SIG-M5 (cell line): ENCODE measurements around the gene GABRA1.

ENCODE experiments used
- DNase-seq: peaks from one replicate; lab custom pipeline; 2025; lab: John Stamatoyannopoulos, UW

Gene GABRA1

GRCh38 chr5:161847941-161848391 lies at the start of gene GABRA1:
Gene GABRA1, plus strand, starts transcription at chr5:161848120. Its CDS starts 2,691 bp downstream, at chr5:161850811.
- no peak for DNase-seq

GRCh38 chr5:161799316-161799715 lies 48.6 kb upstream of the GABRA1 start:
- no peak for DNase-seq

GRCh38 chr5:161804263-161804662 lies 43.7 kb upstream of the GABRA1 start:
- DNase-seq, result no peak

- DNase-seq, result no peak
Observed at GRCh38 chr5:161846746-161847145, 1.2 kb upstream of the GABRA1 start.

DNA sequence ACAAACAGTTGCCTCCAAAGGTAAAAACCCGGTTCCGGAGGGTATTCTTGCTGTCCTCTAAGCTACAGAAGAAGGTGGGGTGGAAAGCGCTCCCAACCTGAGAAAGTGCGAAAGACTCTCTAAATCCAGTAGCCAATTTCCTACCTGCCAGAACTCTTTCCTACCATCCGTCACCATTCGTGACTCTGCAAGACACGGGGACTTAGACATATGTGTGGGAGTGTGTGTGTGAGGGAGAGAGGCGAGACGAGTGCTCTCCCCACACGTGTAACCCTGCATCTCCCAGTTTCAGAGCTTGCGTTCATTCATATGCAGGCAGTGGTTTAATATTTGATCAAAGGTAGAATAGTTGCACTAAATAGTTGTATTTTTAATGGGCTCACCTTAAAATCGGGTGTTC lies 473 bp upstream of the GABRA1 start:
- no peak for DNase-seq

- DNase-seq, result no peak
Observed at GRCh38 chr5:161850491-161850890, 2.6 kb downstream of the GABRA1 start.

DNA sequence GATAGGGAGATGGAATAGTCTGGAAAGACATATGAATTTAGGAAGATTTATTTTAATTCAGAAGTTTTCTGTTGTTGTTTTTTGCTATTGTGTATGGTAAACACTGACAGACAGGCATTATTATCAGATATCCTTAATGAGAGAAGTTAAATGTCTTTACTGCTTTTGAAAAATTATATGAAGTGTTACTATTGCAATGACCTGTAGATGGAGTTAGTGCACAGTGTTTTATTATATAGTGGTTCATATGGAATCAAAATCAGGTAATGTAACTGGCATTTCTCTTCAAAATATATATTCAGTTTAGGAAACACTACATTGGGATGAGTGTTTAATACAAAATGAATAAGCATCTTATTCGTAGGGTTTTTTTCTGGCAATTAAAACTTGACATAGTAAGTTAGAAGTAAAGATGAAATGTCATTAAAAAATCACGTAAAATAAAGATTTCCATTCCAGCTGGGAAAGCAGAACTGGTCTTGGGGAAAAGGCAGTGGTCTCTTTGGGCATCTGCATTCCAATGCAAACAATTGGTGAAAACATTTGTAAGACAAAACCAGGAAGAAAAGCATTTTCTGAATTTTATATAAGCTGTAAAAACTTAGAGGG lies 3.9 kb downstream of the GABRA1 start:
- DNase-seq, result no peak

- DNase-seq, result no peak
Observed at GRCh38 chr5:161857358-161857757, 9.4 kb downstream of the GABRA1 start.

GRCh38 chr5:161863259-161863658 lies 15.3 kb downstream of the GABRA1 start:
- DNase-seq, result no peak

- DNase-seq, result no peak
Observed at GRCh38 chr5:161863811-161864210, 15.9 kb downstream of the GABRA1 start.

DNA sequence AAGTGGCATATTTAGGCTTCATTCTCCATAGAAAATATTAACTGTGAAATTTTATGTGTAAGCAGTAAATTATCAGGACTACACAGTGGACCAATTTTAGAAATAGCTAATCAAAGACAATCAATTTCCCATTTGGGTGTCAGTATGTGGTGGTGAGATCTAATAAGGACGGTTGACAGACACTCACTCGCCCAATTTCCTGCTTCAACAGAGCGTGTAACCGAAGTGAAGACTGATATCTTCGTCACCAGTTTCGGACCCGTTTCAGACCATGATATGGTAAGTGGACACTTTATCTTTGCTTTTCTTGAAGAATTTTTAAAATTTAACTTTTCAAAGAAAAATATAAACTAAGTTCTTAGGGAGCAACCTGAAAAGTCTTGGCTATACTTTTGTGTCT lies 17.6 kb downstream of the GABRA1 start:
- DNase-seq, result no peak

DNA sequence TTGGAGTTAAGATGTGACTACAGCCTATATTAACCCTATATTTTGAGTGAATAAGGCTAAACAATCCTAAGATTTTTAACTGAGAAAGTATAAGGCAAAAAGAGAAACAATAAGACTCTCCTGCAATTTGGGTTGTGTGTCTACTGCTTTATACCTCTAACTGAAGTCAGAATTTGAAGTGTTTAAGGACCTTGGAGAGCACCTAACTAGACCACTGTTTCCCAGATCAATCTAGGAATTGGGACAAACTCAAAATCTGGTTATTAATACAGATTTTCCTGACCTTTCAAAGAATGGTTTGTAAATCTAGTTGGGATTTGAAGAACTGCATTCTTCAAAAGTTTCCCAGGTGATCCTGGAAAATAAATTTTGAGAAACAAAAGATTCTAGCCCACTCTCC lies 42.1 kb downstream of the GABRA1 start:
- no peak for DNase-seq

DNA sequence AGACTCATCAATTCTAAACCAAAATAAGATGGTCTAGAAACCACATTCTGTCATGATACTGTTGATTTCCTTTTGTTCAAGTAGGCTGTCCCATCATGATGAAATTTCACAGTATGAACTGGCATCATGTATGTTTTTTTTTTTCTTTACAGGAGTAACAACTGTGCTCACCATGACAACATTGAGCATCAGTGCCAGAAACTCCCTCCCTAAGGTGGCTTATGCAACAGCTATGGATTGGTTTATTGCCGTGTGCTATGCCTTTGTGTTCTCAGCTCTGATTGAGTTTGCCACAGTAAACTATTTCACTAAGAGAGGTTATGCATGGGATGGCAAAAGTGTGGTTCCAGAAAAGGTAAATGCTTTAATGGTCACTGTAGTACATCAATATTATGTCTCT lies 47.6 kb downstream of the GABRA1 start:
- no peak for DNase-seq

DNA sequence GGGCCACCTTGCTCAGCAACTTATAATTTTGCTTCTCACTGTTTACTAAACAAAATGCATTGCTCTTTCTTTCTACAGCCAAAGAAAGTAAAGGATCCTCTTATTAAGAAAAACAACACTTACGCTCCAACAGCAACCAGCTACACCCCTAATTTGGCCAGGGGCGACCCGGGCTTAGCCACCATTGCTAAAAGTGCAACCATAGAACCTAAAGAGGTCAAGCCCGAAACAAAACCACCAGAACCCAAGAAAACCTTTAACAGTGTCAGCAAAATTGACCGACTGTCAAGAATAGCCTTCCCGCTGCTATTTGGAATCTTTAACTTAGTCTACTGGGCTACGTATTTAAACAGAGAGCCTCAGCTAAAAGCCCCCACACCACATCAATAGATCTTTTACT lies 49.1 kb downstream of the GABRA1 start:
- no peak for DNase-seq

DNA sequence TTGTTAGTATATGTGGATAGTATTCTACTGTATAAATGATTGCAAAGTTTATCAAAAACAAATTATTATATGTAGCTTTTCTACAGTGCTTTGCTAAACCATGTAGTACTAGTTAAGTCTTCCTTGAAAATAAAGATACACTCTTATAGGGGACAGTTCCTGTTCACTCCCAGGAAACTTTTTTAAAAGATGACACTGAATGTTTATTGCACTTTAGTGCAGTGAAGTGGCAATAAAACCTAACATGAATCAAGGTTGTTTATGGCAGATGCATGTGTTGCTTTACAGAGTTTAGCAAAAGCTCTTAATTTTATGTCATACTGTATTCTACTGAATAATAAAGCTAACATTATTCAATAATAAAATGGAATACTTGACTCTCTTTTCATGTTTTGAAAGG lies 51.7 kb downstream of the GABRA1 start:
- DNase-seq, result no peak

DNA sequence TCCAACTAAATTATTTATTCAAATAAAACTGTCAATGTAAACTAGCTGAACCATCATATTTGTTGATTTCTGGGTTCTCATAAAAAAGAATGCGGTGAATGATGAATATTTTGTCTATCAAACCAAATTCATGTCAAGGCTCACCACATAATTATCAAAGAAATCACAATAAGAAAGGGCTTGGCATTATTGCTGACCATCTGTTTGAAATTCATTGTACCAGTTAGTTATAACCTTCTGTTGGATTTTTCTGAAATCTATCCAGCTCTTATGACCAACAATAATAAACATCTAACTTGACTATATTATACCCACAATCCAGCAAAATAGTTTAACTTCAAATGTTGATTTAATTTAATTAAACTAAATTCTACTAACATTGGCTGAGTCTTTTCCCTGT lies 53.1 kb downstream of the GABRA1 start:
- no peak for DNase-seq

- no peak for DNase-seq
Observed at GRCh38 chr5:161921781-161922180, 73.9 kb downstream of the GABRA1 start.

GRCh38 chr5:161924270-161924669 lies 76.3 kb downstream of the GABRA1 start:
- DNase-seq, result no peak

- no peak for DNase-seq
Observed at GRCh38 chr5:161925960-161926359, 78.0 kb downstream of the GABRA1 start.

DNA sequence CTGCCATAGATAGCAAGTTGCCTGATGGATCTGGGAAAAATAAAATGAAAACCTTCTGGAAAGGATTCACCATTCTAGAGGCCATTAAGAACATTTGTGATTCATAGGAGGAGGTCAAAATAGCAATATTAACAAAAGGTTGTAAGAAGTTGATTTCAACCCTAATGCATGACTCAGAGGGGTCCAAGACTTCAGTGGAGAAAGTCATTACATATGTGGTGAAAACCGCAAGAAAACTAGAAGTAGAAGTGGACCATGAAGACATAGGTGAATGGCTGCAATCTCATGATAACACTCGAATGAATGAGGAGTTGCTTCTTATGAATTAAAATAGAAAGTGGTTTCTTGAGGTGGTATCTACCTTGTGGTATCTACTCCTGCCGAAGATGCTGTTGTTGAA lies 86.6 kb downstream of the GABRA1 start:
- DNase-seq, result no peak

GRCh38 chr5:161944974-161945373 lies 97.1 kb downstream of the GABRA1 start:
- no peak for DNase-seq

- DNase-seq, result no peak
Observed at GRCh38 chr5:161946911-161947310, 99.0 kb downstream of the GABRA1 start.
